Measurements from ENCODE around the gene SPDEF. TPM values are rescaled to one million over a fixed set of nuclear protein-coding genes. Genes with fewer than 3 reads are reported as not detected.
A peak's percentile ranks its signal among the peaks of the same experiment; 100 is the strongest.

Gene SPDEF
- total and polyA plus RNA-seq, 4 donors: 2.6 to 11.8 (median 7.1) TPM

DNA sequence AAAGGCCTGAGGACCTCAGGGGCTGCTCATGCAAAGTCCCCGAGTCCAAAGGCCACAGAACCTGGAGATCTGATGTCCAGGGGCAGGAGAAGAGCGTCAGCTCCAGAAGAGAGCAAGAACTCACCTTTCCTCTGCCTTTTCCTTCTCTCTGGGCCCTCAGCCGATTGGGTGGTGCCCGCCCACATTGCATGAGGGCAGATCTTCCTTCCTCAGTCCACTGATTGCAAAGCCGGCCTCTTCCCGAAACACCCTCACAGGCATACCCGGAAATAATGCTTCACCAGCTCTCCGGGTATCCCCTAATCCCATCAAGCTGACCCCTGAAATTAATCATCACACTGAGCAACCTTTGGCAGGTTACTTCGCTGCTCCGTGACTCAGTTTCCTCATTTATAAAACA is 33.4 kb downstream of the SPDEF start:
- Histone ChIP-seq H3K9ac (ENCODE audit: insufficient read depth in 1 of 2, low read length in 2 of 2) (no peak overlapping the region), H3K36me3 (ENCODE audit: control insufficient read depth in 4 of 4, insufficient read depth in 4 of 4, low read length in 4 of 4) (no peaks in the 10 kb centered on the region), H3K27me3 (ENCODE audit: control insufficient read depth in 3 of 3, insufficient read depth in 3 of 3, low read length in 2 of 3) (no peaks in the 10 kb centered on the region), H3K4me3 (no peak overlapping the region), H3K4me1 (ENCODE audit: control insufficient read depth in 5 of 5, insufficient read depth in 5 of 5, low read length in 5 of 5) (peaks cover 0 to 13% (median 0%) of the 10 kb centered on the region in 5 donors), H3K27ac (ENCODE audit: low read depth in 1 of 2, low read length in 1 of 2) (no peak overlapping the region), H3K9me3 (ENCODE audit: control insufficient read depth in 4 of 4, insufficient read depth in 3 of 4, low read length in 3 of 4) (no peaks in the 10 kb centered on the region)
- DNase-seq: peak in 1 of 3 donors; percentile 9
- no peak for TF ChIP-seq CTCF (IDR thresholded peaks at IDR 0.05; ENCODE audit: control extremely low read depth, extremely low read depth)
- WGBS, 2 donors: 81 to 85% methylated on average over 10 of the region's 10 CpGs
- ATAC-seq (ENCODE audit: insufficient read depth, low FRiP score): no peak

DNA sequence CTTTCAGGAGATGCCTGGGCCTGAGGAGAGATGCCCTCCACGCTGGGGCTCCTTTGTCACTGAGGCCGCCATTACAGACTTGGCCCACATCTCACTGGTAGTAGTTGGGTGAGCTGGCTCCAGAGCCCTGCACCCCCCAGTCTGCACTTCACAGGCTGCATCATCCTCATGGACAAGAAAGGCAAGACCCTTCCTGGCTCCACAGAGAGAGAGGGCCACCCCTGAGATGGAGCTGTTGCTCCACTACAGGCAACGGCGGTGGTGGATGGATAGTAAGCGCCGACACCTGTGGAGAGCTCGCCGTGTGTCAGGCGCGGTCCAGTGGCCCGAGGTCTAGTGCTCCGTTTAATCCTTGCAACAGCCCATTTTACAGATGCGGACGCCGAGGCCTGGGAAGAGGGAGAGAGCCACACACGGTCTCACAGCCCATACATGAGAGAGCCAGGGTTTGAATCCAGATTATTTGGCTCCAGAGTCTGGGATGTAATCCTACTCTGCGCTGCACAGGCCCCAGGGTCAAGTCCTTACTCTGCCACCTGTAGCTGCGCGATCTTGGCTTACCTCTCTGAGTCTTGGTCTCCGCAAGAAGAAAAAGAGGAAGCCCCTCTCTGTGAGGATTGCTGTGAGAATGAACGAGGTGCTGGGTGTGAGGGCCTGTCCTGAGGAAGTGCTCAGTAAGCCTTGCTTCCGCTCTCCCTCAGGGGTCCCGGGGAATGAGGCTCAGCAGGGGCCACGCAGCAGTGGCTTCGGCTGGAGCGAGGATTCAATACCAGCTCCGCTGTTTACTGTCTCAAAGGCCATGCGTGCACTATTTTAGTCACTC is 34.5 kb downstream of the SPDEF start:
- no peak overlapping the region for H3K4me3 ChIP-seq
- DNase-seq (peak in 1 of 3 donors; percentile 6), ATAC-seq (ENCODE audit: insufficient read depth, low FRiP score) (no peak)
- no peaks in the 10 kb centered on the region for H3K36me3 ChIP-seq (ENCODE audit: control insufficient read depth in 4 of 4, insufficient read depth in 4 of 4, low read length in 4 of 4)
- H3K4me1 ChIP-seq (ENCODE audit: control insufficient read depth in 5 of 5, insufficient read depth in 5 of 5, low read length in 5 of 5): peaks cover 0 to 7% (median 0%) of the 10 kb centered on the region in 5 donors
- WGBS, 2 donors: 73 to 81% methylated on average over 28 of the region's 28 CpGs
- H3K27ac ChIP-seq (ENCODE audit: low read depth in 1 of 2, low read length in 1 of 2): no peak overlapping the region
- no peaks in the 10 kb centered on the region for H3K9me3 ChIP-seq (ENCODE audit: control insufficient read depth in 4 of 4, insufficient read depth in 3 of 4, low read length in 3 of 4)
- TF ChIP-seq CTCF (IDR thresholded peaks at IDR 0.05; ENCODE audit: control extremely low read depth, extremely low read depth): no peak
- H3K27me3 ChIP-seq (ENCODE audit: control insufficient read depth in 3 of 3, insufficient read depth in 3 of 3, low read length in 2 of 3): no peaks in the 10 kb centered on the region
- H3K9ac ChIP-seq (ENCODE audit: insufficient read depth in 1 of 2, low read length in 2 of 2): no peak overlapping the region

GRCh38 chr6:34520645-34521462 is 35.3 kb downstream of the SPDEF start:
- Histone ChIP-seq H3K27ac (ENCODE audit: low read depth in 1 of 2, low read length in 1 of 2) (no peak overlapping the region), H3K27me3 (ENCODE audit: control insufficient read depth in 3 of 3, insufficient read depth in 3 of 3, low read length in 2 of 3) (no peaks in the 10 kb centered on the region), H3K9me3 (ENCODE audit: control insufficient read depth in 4 of 4, insufficient read depth in 3 of 4, low read length in 3 of 4) (no peaks in the 10 kb centered on the region), H3K36me3 (ENCODE audit: control insufficient read depth in 4 of 4, insufficient read depth in 4 of 4, low read length in 4 of 4) (no peaks in the 10 kb centered on the region), H3K9ac (ENCODE audit: insufficient read depth in 1 of 2, low read length in 2 of 2) (no peak overlapping the region), H3K4me3 (no peak overlapping the region), H3K4me1 (ENCODE audit: control insufficient read depth in 5 of 5, insufficient read depth in 5 of 5, low read length in 5 of 5) (no peaks in the 10 kb centered on the region)
- WGBS, 2 donors: 86 to 91% methylated on average over 21 to 24 of the region's 24 CpGs
- ATAC-seq (ENCODE audit: insufficient read depth, low FRiP score) (no peak), DNase-seq (no peak)
- no peak for TF ChIP-seq CTCF (IDR thresholded peaks at IDR 0.05; ENCODE audit: control extremely low read depth, extremely low read depth)
